ENCODE measurements around the gene CGNL1.

The CGNL1 gene

GRCh38 chr15:57353317-57353804, 22.9 kb upstream of the CGNL1 start:
- DNase-seq, result no peak

GRCh38 chr15:57354436-57355123, 21.7 kb upstream of the CGNL1 start:
- no peak for DNase-seq

GRCh38 chr15:57355259-57355658, 21.0 kb upstream of the CGNL1 start:
- DNase-seq, result no peak

GRCh38 chr15:57356178-57356577, 20.1 kb upstream of the CGNL1 start:
- DNase-seq, result no peak

- DNase-seq, result no peak
Measured at GRCh38 chr15:57356636-57357035, 19.7 kb upstream of the CGNL1 start.

- no peak for DNase-seq
Measured at GRCh38 chr15:57357799-57358198, 18.5 kb upstream of the CGNL1 start.

- no peak for DNase-seq
Measured at GRCh38 chr15:57358571-57358970, 17.7 kb upstream of the CGNL1 start.

- DNase-seq, result no peak
Measured at GRCh38 chr15:57363661-57364060, 12.6 kb upstream of the CGNL1 start.

GRCh38 chr15:57364282-57365007, 11.9 kb upstream of the CGNL1 start:
- peak in 9 of 58 donors; percentile 5 to 55 (median 10) for DNase-seq

GRCh38 chr15:57367556-57367955, 8.7 kb upstream of the CGNL1 start:
- no peak for DNase-seq

- DNase-seq, result no peak
Measured at GRCh38 chr15:57370929-57371328, 5.4 kb upstream of the CGNL1 start.

- no peak for DNase-seq
Measured at GRCh38 chr15:57373251-57373881, 2.9 kb upstream of the CGNL1 start.

- DNase-seq, result no peak
Measured at GRCh38 chr15:57373882-57374276, 2.4 kb upstream of the CGNL1 start.

- peak in 1 of 58 donors; percentile 19 for DNase-seq
Measured at GRCh38 chr15:57376696-57377477, 582 bp downstream of the CGNL1 start.

- DNase-seq, result no peak
Measured at GRCh38 chr15:57377478-57377847, 1.2 kb downstream of the CGNL1 start.

GRCh38 chr15:57379487-57379886, 3.2 kb downstream of the CGNL1 start:
- DNase-seq, result no peak

- no peak for DNase-seq
Measured at GRCh38 chr15:57380854-57381253, 4.5 kb downstream of the CGNL1 start.

- DNase-seq, result peak in 1 of 58 donors; percentile 6
Measured at GRCh38 chr15:57382215-57382614, 5.9 kb downstream of the CGNL1 start.

- DNase-seq, result no peak
Measured at GRCh38 chr15:57382969-57383368, 6.7 kb downstream of the CGNL1 start.

GRCh38 chr15:57384024-57384423, 7.7 kb downstream of the CGNL1 start:
- peak in 12 of 58 donors; percentile 2 to 54 (median 21) for DNase-seq

- DNase-seq, result no peak
Measured at GRCh38 chr15:57384816-57385215, 8.5 kb downstream of the CGNL1 start.
